ENCODE measurements around the gene ASXL1.

The ASXL1 gene

GRCh38 chr20:32314768-32315167, 43.4 kb upstream of the ASXL1 start (continued):
- no peak for TF ChIP-seq CSRNP3 (CRISPR knock-in tag; IDR thresholded peaks at IDR 0.05)
- no peak for TF ChIP-seq PATZ1 (CRISPR knock-in tag; IDR thresholded peaks at IDR 0.05; ENCODE audit: borderline replicate concordance)
- no peak for TF ChIP-seq CREB5 (CRISPR knock-in tag; IDR thresholded peaks at IDR 0.05; ENCODE audit: low read depth)
- no peak for TF ChIP-seq ZFP3 (CRISPR knock-in tag; IDR thresholded peaks at IDR 0.05)
- TF ChIP-seq PPARA (CRISPR knock-in tag; IDR thresholded peaks at IDR 0.05; ENCODE audit: borderline replicate concordance), result no peak
- no peak for TF ChIP-seq CSDC2 (CRISPR knock-in tag; IDR thresholded peaks at IDR 0.05)
- TF ChIP-seq ZNF565 (CRISPR knock-in tag; conservative IDR thresholded peaks at IDR 0.05; ENCODE audit: low read depth), result no peak
- no peak for TF ChIP-seq ESRRG (CRISPR knock-in tag; IDR thresholded peaks at IDR 0.05)
- TF ChIP-seq ZNF70 (CRISPR knock-in tag; IDR thresholded peaks at IDR 0.05), result no peak

- no peak for ATAC-seq
- no peak for TF ChIP-seq CSDC2 (CRISPR knock-in tag; IDR thresholded peaks at IDR 0.05)
Observed at GRCh38 chr20:32315399-32315798, 42.7 kb upstream of the ASXL1 start.

DNA sequence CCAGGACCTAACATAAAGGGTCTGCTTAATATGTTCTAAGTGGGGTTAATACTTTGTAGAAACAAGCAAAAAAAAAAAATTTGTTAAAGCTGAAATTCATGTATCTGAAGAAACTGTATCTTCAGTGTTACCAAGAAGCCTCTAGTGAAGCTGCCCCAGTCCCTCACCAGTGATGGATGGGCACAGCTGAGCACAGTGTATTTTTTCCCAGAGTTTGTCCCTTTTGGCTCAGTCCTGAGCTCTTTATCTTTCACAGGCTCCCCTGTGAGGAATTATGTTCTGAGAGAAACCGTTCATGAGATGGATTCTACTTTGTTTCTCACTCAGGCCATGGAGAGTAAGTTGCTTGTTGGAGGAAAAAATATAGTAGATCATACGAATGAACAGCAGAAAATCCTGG, 42.2 kb upstream of the ASXL1 start:
- ATAC-seq, result no peak

DNA sequence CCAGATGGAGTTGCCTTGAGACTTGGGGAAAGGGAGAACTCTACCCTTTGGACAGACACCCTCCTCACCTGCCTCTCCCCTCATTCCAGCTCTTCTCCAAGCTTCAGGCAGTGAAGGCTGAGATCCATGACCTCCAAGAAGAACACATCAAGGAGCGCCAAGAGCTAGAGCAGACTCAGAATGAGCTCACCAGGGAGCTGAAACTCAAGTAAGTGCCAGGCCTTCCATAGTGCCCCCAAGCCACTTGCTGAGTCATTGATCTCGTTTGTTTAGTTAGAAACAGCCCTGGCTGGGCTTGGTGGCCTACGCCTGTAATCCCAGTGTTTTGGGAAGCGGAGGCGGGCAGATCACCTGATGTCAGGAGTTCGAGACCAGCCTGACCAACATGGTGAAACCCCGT, 41.5 kb upstream of the ASXL1 start:
- TF ChIP-seq ZFP3 (CRISPR knock-in tag; IDR thresholded peaks at IDR 0.05), result no peak
- TF ChIP-seq RARB (CRISPR knock-in tag; IDR thresholded peaks at IDR 0.05), result no peak
- no peak for TF ChIP-seq TOX (CRISPR knock-in tag; IDR thresholded peaks at IDR 0.05; ENCODE audit: borderline replicate concordance)
- TF ChIP-seq, protein P1, sequence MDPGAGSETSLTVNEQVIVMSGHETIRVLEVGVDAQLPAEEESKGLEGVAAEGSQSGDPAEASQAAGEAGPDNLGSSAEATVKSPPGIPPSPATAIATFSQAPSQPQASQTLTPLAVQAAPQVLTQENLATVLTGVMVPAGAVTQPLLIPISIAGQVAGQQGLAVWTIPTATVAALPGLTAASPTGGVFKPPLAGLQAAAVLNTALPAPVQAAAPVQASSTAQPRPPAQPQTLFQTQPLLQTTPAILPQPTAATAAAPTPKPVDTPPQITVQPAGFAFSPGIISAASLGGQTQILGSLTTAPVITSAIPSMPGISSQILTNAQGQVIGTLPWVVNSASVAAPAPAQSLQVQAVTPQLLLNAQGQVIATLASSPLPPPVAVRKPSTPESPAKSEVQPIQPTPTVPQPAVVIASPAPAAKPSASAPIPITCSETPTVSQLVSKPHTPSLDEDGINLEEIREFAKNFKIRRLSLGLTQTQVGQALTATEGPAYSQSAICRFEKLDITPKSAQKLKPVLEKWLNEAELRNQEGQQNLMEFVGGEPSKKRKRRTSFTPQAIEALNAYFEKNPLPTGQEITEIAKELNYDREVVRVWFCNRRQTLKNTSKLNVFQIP (CRISPR knock-in tag; IDR thresholded peaks at IDR 0.05; ENCODE audit: borderline replicate concordance, low read depth), result no peak
- TF ChIP-seq CREB5 (CRISPR knock-in tag; IDR thresholded peaks at IDR 0.05; ENCODE audit: low read depth), result no peak
- no peak for TF ChIP-seq ZFP30 (CRISPR knock-in tag; IDR thresholded peaks at IDR 0.05)
- no peak for ATAC-seq

More for the DNA sequence above, 42.2 kb upstream of the ASXL1 start:
- TF ChIP-seq TCF4 (CRISPR knock-in tag; IDR thresholded peaks at IDR 0.05; ENCODE audit: borderline replicate concordance) (no peak), ARNTL (CRISPR knock-in tag; IDR thresholded peaks at IDR 0.05; ENCODE audit: borderline replicate concordance, low read depth) (no peak), CSDC2 (CRISPR knock-in tag; IDR thresholded peaks at IDR 0.05) (no peak), ESRRG (CRISPR knock-in tag; IDR thresholded peaks at IDR 0.05) (no peak), TOX (CRISPR knock-in tag; IDR thresholded peaks at IDR 0.05; ENCODE audit: borderline replicate concordance) (no peak), ZC3H10 (CRISPR knock-in tag; IDR thresholded peaks at IDR 0.05) (no peak), CSRNP3 (CRISPR knock-in tag; IDR thresholded peaks at IDR 0.05) (no peak), CREB5 (CRISPR knock-in tag; IDR thresholded peaks at IDR 0.05; ENCODE audit: low read depth) (no peak)
- TF ChIP-seq, protein P1 (CRISPR knock-in tag; IDR thresholded peaks at IDR 0.05; ENCODE audit: borderline replicate concordance, low read depth), result no peak
